ENCODE measurements around the gene PCNT.
"Not testable (repeated sequence)": the region's sequence is repeated elsewhere in the genome, so short reads cannot be mapped to it uniquely, and the experiment has no call there.

PCNT gene

DNA sequence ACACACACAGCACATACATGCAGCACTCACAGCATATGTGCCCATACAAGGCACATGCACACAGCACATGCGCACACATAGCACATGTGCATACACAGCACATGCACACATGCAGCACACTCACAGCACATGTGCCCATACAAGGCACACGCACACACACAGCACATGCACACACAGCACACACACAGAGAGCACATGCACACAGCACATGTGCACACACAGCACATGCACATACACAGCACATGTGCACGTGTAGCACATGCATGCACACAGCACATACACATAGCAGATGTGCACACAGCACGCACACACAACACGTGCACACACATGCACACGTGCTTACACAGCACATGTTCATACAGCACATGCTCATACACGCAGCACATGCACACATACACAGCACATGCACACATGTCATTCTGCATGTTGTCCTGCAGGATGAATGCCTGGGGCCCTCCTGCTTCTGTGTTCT, 48.1 kb downstream of the PCNT start:
- no peak overlapping the region for H3K4me3 ChIP-seq (ENCODE audit: low read length)
- DNase-seq (ENCODE audit: low read depth, low spot score), result no peak

- not testable (repeated sequence) for H3K4me3 ChIP-seq (ENCODE audit: low read length); DNase-seq (ENCODE audit: low read depth, low spot score)
Observed at GRCh38 chr21:46372947-46373346, 49.0 kb downstream of the PCNT start.

- H3K4me3 ChIP-seq (ENCODE audit: low read length), result no peak overlapping the region
- no peak for DNase-seq (ENCODE audit: low read depth, low spot score)
Observed at GRCh38 chr21:46374761-46375389, 50.9 kb downstream of the PCNT start.

DNA sequence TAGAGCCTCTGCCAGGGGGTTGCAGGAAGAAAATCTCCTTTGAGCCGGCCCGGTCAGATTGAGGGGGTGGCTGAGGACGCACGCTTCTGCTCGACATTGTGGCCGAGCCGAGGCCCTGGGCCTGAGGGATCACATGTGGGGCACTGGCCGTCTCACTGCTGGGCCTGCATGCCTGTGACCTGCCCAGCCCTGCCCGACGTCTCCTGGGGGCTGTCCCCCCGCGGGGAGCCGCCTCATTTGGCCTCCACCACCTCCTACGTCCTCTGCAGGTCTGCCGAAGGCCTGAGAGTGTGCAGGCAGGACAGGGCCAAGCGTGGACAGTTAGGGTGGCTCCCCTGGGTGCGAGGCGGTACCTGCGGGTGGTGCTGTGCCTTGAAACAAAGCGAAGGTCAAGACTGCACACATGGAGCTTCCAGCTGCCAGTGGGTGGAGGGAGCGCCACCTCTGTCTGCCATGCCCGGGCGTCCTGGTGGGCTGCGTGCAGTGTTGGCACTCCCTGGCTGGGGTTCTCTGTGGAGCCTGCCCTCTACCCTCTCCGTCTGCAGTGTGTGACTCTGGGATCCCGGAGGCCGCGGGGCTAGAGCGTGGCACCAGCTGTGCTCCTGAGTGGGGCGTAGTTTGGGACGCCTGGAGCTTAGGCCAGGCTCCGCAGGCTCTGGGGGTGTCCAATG, 51.7 kb downstream of the PCNT start:
- DNase-seq (ENCODE audit: low read depth, low spot score), result no peak
- H3K4me3 ChIP-seq (ENCODE audit: low read length), result no peak overlapping the region

DNA sequence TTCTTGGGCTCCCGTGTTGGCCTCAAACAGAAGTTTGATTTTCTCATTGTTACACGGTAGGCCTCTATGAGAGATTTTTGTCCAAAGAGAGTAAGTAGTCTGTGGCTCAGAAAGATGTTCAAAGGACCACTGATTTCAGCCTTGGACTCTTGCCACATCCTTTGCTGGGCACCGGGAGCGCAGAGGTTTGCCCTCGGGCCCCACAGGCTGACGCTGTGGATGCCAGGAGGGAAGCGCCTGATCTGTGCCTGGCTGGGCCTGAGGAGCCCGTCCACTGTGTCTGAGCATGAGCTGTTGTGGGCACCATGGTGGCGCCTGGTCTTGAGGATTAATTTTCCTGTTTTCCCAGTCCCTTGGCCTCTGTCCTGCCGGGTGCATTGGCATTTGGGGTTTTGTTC, 52.3 kb downstream of the PCNT start:
- no peak for DNase-seq (ENCODE audit: low read depth, low spot score)
- no peak overlapping the region for H3K4me3 ChIP-seq (ENCODE audit: low read length)

DNA sequence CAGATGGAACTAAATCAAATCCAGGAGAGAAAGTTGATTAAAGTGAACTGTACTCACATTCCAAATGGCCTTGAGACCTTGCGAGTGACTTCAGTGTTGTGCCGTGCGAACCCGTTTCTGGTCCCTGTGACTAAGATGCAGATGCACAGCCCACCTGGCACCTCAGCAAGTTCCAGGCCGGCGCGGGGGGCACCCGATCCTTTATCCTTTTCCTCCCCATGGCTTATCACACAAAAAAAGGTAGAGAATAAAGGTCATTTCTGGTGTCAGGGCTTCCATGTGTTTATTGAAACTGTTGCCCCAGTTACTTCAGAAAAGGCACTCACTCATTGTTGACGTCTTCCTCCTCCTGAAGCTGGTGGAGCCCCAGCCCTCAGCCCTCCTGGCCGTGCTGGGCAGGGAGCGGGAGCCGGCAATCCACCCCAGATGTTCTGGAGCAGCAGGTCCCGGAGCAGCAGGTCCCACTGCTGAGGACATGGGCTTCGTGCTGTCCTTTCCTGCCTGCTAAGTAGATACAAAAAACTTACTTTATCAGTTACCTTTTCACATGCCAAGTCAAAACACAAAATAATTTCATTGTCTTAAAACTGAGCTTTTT, 53.0 kb downstream of the PCNT start:
- DNase-seq (ENCODE audit: low read depth, low spot score), result no peak

DNA sequence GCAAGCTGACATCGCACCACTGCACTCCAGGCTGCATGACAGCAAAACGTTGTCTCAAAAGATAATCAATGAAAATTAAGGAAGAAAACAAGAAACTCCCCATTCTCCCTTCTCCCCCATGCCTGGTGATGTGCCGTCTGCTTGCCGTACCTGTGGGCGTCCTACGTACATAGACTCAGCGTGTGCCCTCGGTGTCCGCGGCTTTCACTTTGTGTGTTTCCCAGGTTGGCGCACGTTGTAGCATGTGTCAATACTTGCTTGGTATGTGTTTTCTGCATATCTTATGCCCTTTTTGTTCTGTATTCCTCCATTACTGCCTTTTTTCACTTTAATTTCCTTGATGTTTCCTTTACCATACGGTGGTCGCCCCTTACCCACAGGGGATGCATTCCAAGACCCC, 53.8 kb downstream of the PCNT start:
- no peak overlapping the region for H3K4me3 ChIP-seq (ENCODE audit: low read length)
- no peak for DNase-seq (ENCODE audit: low read depth, low spot score)

More for the DNA sequence above, 53.0 kb downstream of the PCNT start:
- no peak overlapping the region for H3K4me3 ChIP-seq (ENCODE audit: low read length)

GRCh38 chr21:46379105-46379504, 55.1 kb downstream of the PCNT start:
- DNase-seq (ENCODE audit: low read depth, low spot score), result no peak

DNA sequence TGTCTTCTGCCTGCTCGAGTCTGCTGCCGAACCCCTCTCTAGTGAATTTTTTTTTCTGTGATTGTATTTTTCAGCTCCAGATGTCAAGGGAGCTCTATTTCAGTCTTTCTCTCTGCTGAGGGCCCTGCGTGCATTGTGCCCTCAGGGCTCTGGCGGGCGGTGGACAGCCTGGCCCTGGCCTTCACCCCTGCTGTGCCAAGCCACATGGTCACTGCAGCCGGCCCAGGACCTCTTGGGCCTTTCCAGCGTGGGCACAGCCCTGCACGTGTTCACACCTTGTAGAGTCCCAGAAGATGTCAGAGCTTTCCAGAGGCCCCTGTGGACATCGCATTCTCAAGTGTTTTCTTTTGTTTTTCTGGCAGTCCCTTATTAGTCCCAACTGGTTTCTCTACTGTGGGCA, 55.7 kb downstream of the PCNT start:
- no peak overlapping the region for H3K4me3 ChIP-seq (ENCODE audit: low read length)
- no peak for DNase-seq (ENCODE audit: low read depth, low spot score)

More at GRCh38 chr21:46379105-46379504, 55.1 kb downstream of the PCNT start:
- H3K4me3 ChIP-seq (ENCODE audit: low read length), result no peak overlapping the region

DNA sequence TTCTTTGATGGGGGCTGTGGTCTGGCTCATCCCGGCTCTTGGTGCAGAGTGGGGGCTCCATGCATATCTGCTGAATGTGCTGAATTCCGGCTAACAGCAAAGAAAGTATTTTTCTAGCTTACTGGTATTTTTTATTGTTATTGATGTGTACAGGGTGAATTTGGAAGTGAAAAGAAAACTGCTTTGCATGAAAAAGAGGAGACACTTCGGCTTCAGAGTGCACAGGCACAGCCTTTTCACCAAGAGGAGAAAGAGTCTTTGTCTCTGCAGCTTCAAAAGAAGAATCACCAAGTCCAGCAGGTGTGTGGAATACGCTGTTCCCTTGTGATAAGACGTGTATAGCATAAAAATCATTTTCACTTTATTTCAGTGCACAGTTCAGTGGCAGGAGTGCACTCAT, 57.6 kb downstream of the PCNT start:
- H3K4me3 ChIP-seq (ENCODE audit: low read length), result no peak overlapping the region
- no peak for DNase-seq (ENCODE audit: low read depth, low spot score)

DNA sequence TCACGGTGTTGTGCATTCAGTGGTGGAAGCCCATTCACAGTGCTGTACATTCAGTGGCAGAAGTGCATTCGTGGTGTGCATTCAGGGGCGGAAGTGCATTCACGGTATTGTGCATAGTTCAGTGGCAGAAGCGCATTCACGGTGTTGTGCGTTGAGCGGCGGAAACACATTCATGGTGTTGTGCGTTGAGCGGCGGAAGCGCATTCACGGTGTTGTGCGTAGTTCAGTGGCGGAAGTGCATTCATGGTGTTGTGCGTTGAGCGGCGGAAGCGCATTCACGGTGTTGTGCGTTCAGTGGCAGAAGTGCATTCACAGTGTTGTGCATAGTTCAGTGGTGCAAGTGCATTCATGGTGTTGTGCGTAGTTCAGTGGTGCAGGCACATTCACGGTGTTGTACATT, 60.6 kb downstream of the PCNT start:
- H3K4me3 ChIP-seq (ENCODE audit: low read length), result no peak overlapping the region
- DNase-seq (ENCODE audit: low read depth, low spot score), result no peak

GRCh38 chr21:46385846-46386733, 62.1 kb downstream of the PCNT start:
- no peak for DNase-seq (ENCODE audit: low read depth, low spot score)
- no peak overlapping the region for H3K4me3 ChIP-seq (ENCODE audit: low read length)

GRCh38 chr21:46386734-46387088, 62.8 kb downstream of the PCNT start:
- DNase-seq (ENCODE audit: low read depth, low spot score), result no peak
- no peak overlapping the region for H3K4me3 ChIP-seq (ENCODE audit: low read length)

DNA sequence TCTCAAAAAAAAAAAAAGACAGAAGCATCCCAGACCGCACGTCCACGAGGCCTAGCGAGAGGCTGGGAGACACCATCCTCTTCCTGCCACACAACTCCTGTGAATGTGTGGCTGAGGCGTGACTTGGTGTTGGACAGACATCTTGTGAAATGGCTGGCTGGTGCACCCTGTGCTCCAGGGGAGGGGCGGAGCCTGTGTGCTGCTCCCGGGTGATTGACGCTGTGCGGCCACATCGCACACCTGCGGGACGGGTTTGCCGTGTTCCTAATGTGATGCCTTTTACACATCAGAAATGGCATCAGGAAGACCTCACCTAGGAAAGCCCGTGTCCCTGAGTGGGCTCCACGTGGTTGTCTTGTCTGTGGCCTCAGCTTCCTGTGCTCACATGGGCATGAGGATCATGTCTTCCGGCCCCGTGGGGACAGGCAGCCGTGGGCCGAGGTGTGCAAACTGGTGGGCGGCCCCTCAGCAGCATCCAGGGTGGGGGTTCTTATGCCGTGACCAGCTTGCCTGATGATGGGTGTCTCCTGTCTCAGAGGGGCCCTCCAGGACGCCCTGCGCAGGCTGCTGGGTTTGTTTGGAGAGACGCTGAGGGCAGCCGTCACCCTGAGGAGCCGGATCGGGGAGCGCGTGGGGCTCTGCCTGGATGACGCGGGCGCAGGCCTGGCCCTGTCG, 64.4 kb downstream of the PCNT start:
- DNase-seq (ENCODE audit: low read depth, low spot score), result no peak
- H3K4me3 ChIP-seq (ENCODE audit: low read length), result no peak overlapping the region

GRCh38 chr21:46388896-46389295, 64.9 kb downstream of the PCNT start:
- H3K4me3 ChIP-seq (ENCODE audit: low read length), result no peak overlapping the region
- DNase-seq (ENCODE audit: low read depth, low spot score), result no peak

DNA sequence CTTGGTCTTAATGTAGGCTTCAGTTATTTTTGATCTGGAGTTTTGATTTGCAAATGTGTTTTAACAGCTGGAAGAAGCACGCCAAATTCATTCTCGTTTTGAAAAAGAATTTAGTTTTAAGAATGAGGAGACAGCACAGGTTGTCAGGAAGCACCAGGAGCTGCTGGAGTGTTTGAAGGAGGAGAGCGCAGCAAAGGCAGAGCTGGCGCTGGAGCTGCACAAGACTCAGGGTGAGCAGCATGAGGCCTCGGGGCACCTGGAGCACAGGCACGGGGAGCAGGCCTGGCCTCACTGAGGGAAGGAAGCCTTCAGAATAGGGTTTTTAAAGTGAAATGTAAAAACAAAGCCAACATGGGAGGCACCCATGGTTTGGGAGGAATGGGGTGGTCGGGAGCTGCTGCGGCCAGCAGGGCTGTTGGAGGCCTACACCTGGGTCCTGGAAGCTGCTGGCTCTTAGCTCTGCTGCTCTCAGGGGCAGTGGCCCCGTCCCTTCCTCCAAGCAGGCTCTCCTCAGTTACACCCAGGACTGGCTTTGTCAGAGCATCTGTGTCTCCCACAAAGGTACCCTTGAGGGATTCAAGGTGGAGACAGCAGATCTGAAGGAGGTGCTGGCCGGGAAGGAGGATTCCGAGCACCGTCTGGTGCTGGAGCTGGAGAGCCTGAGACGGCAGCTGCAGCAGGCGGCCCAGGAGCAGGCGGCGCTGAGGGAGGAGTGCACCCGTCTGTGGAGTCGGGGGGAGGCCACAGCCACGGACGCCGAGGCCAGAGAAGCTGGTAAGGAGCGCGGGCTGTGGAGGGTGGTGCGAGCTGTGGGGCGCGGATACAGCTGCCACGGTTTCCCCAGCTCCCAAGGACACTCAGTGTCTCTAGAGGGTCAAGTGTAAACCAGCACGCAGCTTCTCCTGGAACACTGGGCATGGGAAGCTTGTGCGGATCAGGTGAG, 66.9 kb downstream of the PCNT start:
- DNase-seq (ENCODE audit: low read depth, low spot score), result no peak
- H3K4me3 ChIP-seq (ENCODE audit: low read length), result no peak overlapping the region

DNA sequence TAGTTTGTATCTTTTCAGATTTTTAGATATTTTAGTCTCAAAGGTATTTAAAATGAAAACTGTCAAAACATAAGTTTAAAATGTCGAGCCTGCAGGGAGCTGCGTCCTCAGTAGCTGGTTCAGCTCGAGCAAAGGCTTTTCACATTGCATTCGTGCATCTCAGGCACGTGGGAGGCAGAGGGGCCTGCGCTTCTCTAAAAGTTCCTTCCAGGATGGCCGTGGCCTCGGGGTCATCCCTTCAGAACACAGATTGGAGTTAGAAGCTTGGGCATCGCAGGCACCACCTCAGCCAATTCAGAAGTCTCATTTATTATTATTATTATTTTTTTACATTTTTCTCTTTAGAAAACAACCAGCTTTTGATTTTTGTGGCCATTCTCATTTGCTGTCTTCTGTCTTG, 67.8 kb downstream of the PCNT start:
- no peak for DNase-seq (ENCODE audit: low read depth, low spot score)
- H3K4me3 ChIP-seq (ENCODE audit: low read length), result no peak overlapping the region

GRCh38 chr21:46392921-46393320, 69.0 kb downstream of the PCNT start:
- no peak for DNase-seq (ENCODE audit: low read depth, low spot score)
- H3K4me3 ChIP-seq (ENCODE audit: low read length), result no peak overlapping the region

All from Jurkat, Clone E6-1 (cell line).